Skin of body (tissue), 2 donors: ENCODE measurements around the gene ABCB11. TPM values are rescaled to one million over a fixed set of nuclear protein-coding genes. Genes with fewer than 3 reads are reported as not detected.
"Not testable (repeated sequence)": the region's sequence is repeated elsewhere in the genome, so short reads cannot be mapped to it uniquely, and the experiment has no call there.

Source experiments
- DNase-seq: peaks from one replicate; lab custom pipeline; 2025; lab: John Stamatoyannopoulos, UW
- total RNA-seq: library from RNA; depleted of rRNA; stranded (reverse); fragments of >200 nt; gene quantifications from one replicate; pipeline ENCODE4 v1.2.3, GENCODE V29; 2014

Gene ABCB11
- total RNA-seq, 1 donor from 2014 or later, result 0.79 TPM

GRCh38 chr2:168895771-168896170 lies 135.4 kb downstream of the ABCB11 start:
- no peak for DNase-seq

DNA sequence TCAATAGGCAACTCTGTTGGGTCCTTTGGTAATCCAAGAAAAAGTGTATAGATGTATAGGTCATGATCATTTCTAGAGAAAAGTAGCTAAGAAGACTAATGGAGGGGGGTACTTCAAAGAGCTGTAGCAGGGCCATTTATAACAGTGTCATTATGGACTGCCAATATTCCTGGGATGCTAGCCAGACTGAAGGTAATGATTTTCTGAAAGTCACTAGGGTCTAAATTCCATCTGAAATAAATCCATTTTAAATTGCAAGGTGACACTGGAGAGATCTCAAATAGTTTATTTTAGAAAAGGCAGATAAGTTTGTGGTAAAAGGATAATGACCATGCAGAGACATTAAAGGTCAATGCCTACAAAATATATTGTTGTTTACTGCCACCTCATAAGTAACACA lies 136.4 kb downstream of the ABCB11 start:
- DNase-seq, result no peak

DNA sequence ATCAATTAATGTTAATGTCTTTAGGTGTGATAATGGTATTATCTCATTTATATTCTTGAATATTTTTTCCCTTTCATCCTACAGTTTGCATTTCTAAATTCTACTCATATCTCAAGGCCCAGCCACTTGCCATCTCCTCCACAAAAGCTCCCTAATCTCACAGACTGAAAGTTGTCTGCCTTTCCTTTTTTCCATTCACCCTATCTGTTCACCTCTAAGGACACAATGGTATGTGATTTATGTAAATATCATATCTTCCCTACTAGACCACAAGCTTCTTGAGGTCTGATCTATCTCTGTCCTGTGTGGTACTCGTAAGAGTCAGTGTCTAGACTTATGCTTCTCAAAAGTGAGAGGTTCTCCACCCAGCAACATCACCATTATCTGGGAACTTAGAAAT lies 137.0 kb downstream of the ABCB11 start:
- no peak for DNase-seq

- DNase-seq, result no peak
Observed at GRCh38 chr2:168892327-168892726, 138.8 kb downstream of the ABCB11 start.

DNA sequence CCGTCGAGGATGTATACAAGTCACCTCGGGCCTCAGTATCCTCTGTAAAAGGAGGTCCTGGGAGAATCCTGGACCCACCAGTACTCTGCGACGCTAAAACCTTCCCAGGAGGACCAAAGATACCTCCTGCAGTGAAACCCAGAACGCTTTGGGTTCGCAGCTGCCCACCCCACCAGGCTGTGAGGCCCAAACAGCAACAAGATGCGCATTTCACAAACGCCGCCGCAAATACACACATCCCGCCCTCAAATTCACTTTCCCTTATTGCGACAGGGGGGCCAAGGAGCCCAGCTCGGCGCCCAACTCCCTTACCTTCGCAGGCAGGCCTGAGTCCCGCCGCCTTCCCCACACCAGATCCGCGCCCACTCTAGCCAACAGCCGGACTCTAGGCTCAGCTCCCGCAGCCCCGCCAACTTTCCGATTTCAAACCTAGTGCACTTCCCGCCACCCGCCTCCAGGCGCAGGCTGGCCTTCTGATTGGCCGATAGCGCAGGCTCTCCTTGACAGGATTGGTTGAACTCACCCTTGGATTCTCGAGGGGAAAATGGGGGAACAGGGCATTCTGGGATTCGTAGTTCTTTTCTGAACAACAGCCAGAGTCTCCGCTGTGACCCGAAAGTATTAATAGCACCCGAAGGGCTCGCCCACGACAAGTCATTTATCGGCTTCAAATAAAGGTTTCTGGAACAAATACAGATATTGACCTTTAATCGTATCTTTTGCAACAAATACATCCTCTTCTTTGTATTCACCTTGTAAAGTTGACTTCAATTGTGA lies 140.9 kb downstream of the ABCB11 start, which contains the start of gene SPC25:
SPC25 (minus strand) TSS at position 425 of the 777 bp plus-strand sequence. CDS start 911 bp downstream, outside the sequence.
- peak; percentile 93 for DNase-seq

DNA sequence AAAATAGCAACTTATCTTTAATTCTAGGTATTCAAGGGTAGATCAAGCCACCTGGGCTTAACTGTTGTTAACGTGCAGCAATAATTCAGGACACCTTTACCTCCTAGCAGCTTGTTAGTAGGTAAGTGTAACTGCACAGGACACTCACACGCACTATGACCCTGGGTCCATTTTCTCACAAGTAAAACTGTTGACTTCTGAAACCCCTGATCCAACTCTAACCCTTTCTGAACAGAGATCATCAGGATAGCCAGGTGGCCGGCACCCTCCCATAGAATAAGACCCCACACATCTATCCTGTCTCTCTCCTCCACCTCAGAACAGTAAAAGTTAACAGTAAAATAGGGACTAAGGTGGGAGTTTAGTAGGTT lies 141.5 kb downstream of the ABCB11 start:
- DNase-seq, result no peak

DNA sequence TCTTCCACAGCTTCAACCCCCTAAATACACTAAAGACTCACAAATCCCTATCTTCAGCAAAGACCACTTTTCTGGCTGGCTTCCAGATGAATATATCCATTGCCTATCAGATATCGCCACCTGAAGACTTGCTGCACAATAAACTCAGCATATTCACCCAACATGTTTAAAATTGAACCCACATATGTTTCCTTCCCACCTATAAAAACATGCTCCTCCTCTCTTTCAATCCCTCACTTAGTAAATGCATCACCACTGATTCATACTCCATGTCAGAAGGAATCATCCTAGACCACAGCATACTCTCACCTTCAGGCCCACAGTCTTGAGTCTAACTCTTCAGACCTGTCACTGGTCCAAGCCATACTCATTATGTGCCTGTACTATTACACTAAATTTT lies 146.1 kb downstream of the ABCB11 start:
- DNase-seq, result no peak

- not testable (repeated sequence) for DNase-seq
Observed at GRCh38 chr2:168882163-168882562, 149.0 kb downstream of the ABCB11 start.

- DNase-seq, result no peak
Observed at GRCh38 chr2:168874368-168875054, 156.6 kb downstream of the ABCB11 start.

DNA sequence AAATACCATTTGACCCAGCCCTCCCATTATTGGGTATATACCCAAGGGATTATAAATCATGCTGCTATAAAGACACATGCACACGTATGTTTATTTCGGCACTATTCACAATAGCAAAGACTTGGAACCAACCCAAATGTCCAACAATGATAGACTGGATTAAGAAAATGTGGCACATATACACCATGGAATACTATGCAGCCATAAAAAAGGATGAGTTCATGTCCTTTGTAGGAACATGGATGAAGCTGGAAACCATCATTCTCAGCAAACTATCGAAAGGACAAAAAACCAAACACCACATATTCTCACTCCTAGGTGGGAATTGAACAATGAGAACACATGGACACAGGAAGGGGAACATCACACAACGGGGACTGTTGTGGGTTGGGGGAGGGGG lies 160.3 kb downstream of the ABCB11 start:
- DNase-seq, result not testable (repeated sequence)

Other genes starting within 250 kb of the ABCB11 start
- 9.4 TPM for gene NOSTRIN, start 228.7 kb downstream of the ABCB11 start, total RNA-seq
- 8.2 TPM for gene SPC25, start 140.9 kb downstream of the ABCB11 start, total RNA-seq
- gene G6PC2, start 130.0 kb downstream of the ABCB11 start, total RNA-seq, result not detected
- gene DHRS9, start 38.2 kb upstream of the ABCB11 start, total RNA-seq, result 1.6 TPM